Activated B cell treated with CpG ODN at 0.5 μM for 24 hours (primary cell): ENCODE measurements around the gene ACP3. TPM values are rescaled to one million over a fixed set of nuclear protein-coding genes. Genes with fewer than 3 reads are reported as not detected.
"Not testable (repeated sequence)": the region's sequence is repeated elsewhere in the genome, so short reads cannot be mapped to it uniquely, and the experiment has no call there.

ENCODE experiments used
- ATAC-seq: fragments of 200-7000 bp; cut with Tn5 transposase; one replicate; pipeline ENCODE4 v1.10.0; 2021; ENCODE audit warnings: low read depth, mild to moderate bottlenecking, moderate library complexity
- CTCF ChIA-PET: fragments of 350-600 bp; sonication (Branson Sonifier 250); formaldehyde crosslinking; loops from one replicate; lab custom pipeline; 2021; ENCODE audit warnings: antibody characterized with exemption; lab: Charles Lee
- POLR2A ChIA-PET: fragments of 350-600 bp; sonication (Branson Sonifier 250); formaldehyde crosslinking; loops from one replicate; lab custom pipeline; 2021; ENCODE audit warnings: antibody characterized with exemption; lab: Charles Lee
- DNase-seq: peaks from one replicate; pipeline ENCODE4 v3.0.0; 2022
- H3K27ac Mint-ChIP-seq: one replicate; pipeline ENCODE4 v1.8.0; 2020; ENCODE audit warnings: mixed read lengths
- H3K27me3 Mint-ChIP-seq: one replicate; pipeline ENCODE4 v1.8.0; 2021; ENCODE audit warnings: mixed read lengths
- H3K36me3 Mint-ChIP-seq: one replicate; pipeline ENCODE4 v1.8.0; 2021; ENCODE audit warnings: low read depth, mixed read lengths
- H3K4me1 Mint-ChIP-seq: one replicate; pipeline ENCODE4 v1.8.0; 2021; ENCODE audit warnings: mixed read lengths
- H3K4me3 Mint-ChIP-seq: one replicate; pipeline ENCODE4 v1.8.0; 2020; ENCODE audit warnings: mild to moderate bottlenecking, mixed read lengths
- H3K9me3 Mint-ChIP-seq: one replicate; pipeline ENCODE4 v1.8.0; 2020; ENCODE audit warnings: mixed read lengths
- CTCF ChIP-seq: fragments of 200-600 bp; IDR thresholded peaks from one replicate; pipeline ENCODE4 v1.8.0; 2022; ENCODE audit warnings: antibody characterized with exemption, mild to moderate bottlenecking
- intact Hi-C: fragments of 100-400 bp; cut with micrococcal nuclease; formaldehyde crosslinking; loops from one replicate; pipeline ENCODE4 v1.15.1; 2024
- total RNA-seq: library from RNA; stranded (reverse); gene quantifications from 2 replicates; pipeline ENCODE4 v1.2.3, GENCODE V29; 2022

The ACP3 gene
- total RNA-seq, 1 donor from 2014 or later: 0.84 TPM

- Mint-ChIP-seq H3K27me3 (peaks cover 10% of the 10 kb centered on the region), H3K27ac (no peak overlapping the region), H3K4me1 (no peaks in the 10 kb centered on the region), H3K36me3 (no peaks in the 10 kb centered on the region), H3K4me3 (no peak overlapping the region), H3K9me3 (no peaks in the 10 kb centered on the region)
- ChIA-PET CTCF (interaction anchor here (1.2 kb wide), 1 partner anchor 18 kb away, joined by 3 read pairs; no protein-coding TSS in a partner anchor), POLR2A (no interaction called here)
- intact Hi-C loops: no loop called here
- DNase-seq: no peak
- ATAC-seq: no peak
- TF ChIP-seq CTCF: no peak
Measured at GRCh38 chr3:132381348-132381944, 64.2 kb downstream of the ACP3 start.

GRCh38 chr3:132382267-132382666 lies 65.1 kb downstream of the ACP3 start:
- Mint-ChIP-seq H3K27me3 (peaks cover 6% of the 10 kb centered on the region), H3K27ac (no peak overlapping the region), H3K4me3 (no peak overlapping the region), H3K36me3 (no peaks in the 10 kb centered on the region), H3K9me3 (no peaks in the 10 kb centered on the region), H3K4me1 (no peaks in the 10 kb centered on the region)
- no peak for DNase-seq
- no peak for TF ChIP-seq CTCF
- ChIA-PET CTCF (no interaction called here), POLR2A (no interaction called here)
- intact Hi-C loops: no loop called here
- no peak for ATAC-seq

- Mint-ChIP-seq H3K9me3 (no peaks in the 10 kb centered on the region), H3K4me3 (no peak overlapping the region), H3K4me1 (no peaks in the 10 kb centered on the region), H3K36me3 (no peaks in the 10 kb centered on the region), H3K27me3 (peaks cover 6% of the 10 kb centered on the region), H3K27ac (no peak overlapping the region)
- DNase-seq (no peak), ATAC-seq (no peak)
- ChIA-PET CTCF (no interaction called here), POLR2A (no interaction called here)
- intact Hi-C loops: no loop called here
- no peak for TF ChIP-seq CTCF
Measured at GRCh38 chr3:132382688-132383194, 65.5 kb downstream of the ACP3 start.

- CTCF ChIA-PET: no interaction called here
- ATAC-seq: no peak
- Mint-ChIP-seq H3K27ac (no peak overlapping the region), H3K4me1 (no peaks in the 10 kb centered on the region), H3K4me3 (no peak overlapping the region), H3K9me3 (no peaks in the 10 kb centered on the region), H3K27me3 (peaks cover 4% of the 10 kb centered on the region), H3K36me3 (no peaks in the 10 kb centered on the region)
- DNase-seq: no peak
- no peak for TF ChIP-seq CTCF
- intact Hi-C loops: no loop called here
- POLR2A ChIA-PET: no interaction called here
Measured at GRCh38 chr3:132386259-132386658, 69.1 kb downstream of the ACP3 start.

DNA sequence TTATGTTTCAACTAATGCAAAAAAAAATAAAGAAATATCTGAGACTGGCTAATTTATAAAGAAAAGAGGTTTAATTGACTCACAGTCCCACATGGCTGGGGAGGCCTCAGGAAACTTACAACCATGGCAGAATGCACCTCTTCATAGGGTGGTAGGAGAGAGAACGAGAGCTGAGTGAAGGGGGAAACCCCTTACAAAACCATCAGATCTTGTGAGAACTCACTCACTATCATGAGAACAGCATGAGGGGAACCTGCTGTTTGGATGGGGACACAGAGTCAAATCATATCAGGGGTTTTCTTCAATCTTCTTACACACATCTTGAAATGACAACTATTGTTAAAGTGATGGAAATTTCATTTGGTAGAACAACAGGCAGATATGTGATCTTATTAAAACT lies 75.5 kb downstream of the ACP3 start:
- H3K27me3 Mint-ChIP-seq, H3K9me3 Mint-ChIP-seq, H3K4me3 Mint-ChIP-seq, POLR2A ChIA-PET, H3K36me3 Mint-ChIP-seq, CTCF ChIA-PET, H3K4me1 Mint-ChIP-seq, H3K27ac Mint-ChIP-seq, ATAC-seq, DNase-seq: not testable (repeated sequence)
- intact Hi-C loops: loop anchor here (10.0 kb wide), 1 partner anchor 358 kb away; the partner anchor contains the start of gene CPNE4
